ENCODE results near the gene CWF19L2.

DNA sequence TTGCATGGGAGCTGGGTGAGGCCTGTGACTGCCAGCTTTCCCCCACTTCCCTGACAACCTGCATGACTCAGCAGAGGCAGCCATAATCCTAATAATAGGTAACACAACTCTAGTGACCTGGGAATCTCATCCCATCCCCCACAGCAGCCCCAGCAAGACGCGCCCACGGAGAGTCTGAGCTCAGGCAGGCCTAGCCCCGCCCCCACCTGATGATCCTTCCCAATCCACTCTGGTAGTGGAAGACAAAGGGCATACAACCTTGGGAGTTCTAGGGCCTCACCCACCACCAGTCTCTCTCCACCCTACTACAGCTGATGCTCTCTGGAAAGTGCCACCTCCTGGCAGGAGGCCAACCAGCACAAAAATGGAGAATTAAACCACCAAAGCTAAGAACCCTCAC, 60.3 kb downstream of the CWF19L2 start:
- TF ChIP-seq, protein P1, sequence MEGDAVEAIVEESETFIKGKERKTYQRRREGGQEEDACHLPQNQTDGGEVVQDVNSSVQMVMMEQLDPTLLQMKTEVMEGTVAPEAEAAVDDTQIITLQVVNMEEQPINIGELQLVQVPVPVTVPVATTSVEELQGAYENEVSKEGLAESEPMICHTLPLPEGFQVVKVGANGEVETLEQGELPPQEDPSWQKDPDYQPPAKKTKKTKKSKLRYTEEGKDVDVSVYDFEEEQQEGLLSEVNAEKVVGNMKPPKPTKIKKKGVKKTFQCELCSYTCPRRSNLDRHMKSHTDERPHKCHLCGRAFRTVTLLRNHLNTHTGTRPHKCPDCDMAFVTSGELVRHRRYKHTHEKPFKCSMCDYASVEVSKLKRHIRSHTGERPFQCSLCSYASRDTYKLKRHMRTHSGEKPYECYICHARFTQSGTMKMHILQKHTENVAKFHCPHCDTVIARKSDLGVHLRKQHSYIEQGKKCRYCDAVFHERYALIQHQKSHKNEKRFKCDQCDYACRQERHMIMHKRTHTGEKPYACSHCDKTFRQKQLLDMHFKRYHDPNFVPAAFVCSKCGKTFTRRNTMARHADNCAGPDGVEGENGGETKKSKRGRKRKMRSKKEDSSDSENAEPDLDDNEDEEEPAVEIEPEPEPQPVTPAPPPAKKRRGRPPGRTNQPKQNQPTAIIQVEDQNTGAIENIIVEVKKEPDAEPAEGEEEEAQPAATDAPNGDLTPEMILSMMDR (IDR thresholded peaks at IDR 0.05) = no peak
- no peak for TF ChIP-seq POLR2AphosphoS5 (IDR thresholded peaks at IDR 0.05)

Data from transverse colon (tissue), 4 donors.